Naive thymus-derived CD4-positive, alpha-beta T cell (primary cell): Measurements from ENCODE around the gene MLLT10. TPM values are rescaled to one million over a fixed set of nuclear protein-coding genes. Genes with fewer than 3 reads are reported as not detected.

Experiments
- ATAC-seq: fragments of 150-1000 bp; cut with Tn5 transposase; 2 replicates; pipeline ENCODE4 v1.10.0; 2021; ENCODE audit warnings: mild to moderate bottlenecking, moderate library complexity
- CTCF ChIA-PET: fragments of 350-600 bp; sonication (Branson Sonifier 250); formaldehyde crosslinking; loops from one replicate; lab custom pipeline; 2021; ENCODE audit warnings: antibody characterized with exemption; lab: Charles Lee
- POLR2A ChIA-PET: fragments of 350-600 bp; sonication (Branson Sonifier 250); formaldehyde crosslinking; loops from one replicate; lab custom pipeline; 2021; ENCODE audit warnings: antibody characterized with exemption, inconsistent platforms; lab: Charles Lee
- DNase-seq, 9 donors: peaks; one replicate each; pipeline versions ENCODE4 v3.0.0 to v3.0.0-alpha.2; 2020 to 2022; ENCODE audit warnings: mixed read lengths in 1 of 9
- H3K27ac ChIP-seq: one replicate; pipeline ENCODE4 v1.7.0; 2013; ENCODE audit warnings: mild to moderate bottlenecking, low read depth, low read length, moderate library complexity
- H3K27me3 ChIP-seq, 2 donors: one replicate each; pipeline ENCODE4 v1.7.0; 2013; ENCODE audit warnings: low read length in 2 of 2, mild to moderate bottlenecking in 2 of 2, moderate library complexity in 2 of 2; ENCODE audit not compliant: control insufficient read depth in 2 of 2, insufficient read depth in 2 of 2
- H3K36me3 ChIP-seq, 3 experiments: 1 replicate in 2 of 3; 2 replicates in 1 of 3; pipeline ENCODE4 v1.7.0; 2013; ENCODE audit warnings: low read length in 3 of 3, mild to moderate bottlenecking in 3 of 3, moderate library complexity in 1 of 3; ENCODE audit not compliant: insufficient read depth in 3 of 3, control insufficient read depth in 2 of 3
- H3K4me1 ChIP-seq, 2 donors: one replicate each; pipeline ENCODE4 v1.7.0; 2013; ENCODE audit warnings: low read length in 2 of 2, mild to moderate bottlenecking in 2 of 2, moderate library complexity in 1 of 2; ENCODE audit not compliant: control insufficient read depth in 2 of 2, insufficient read depth in 2 of 2
- H3K4me3 ChIP-seq: 2 replicates; pipeline ENCODE4 v1.7.0; 2013; ENCODE audit warnings: mild to moderate bottlenecking, low read length
- H3K9me3 ChIP-seq, 3 experiments: 1 replicate in 2 of 3; 2 replicates in 1 of 3; pipeline ENCODE4 v1.7.0; 2013; ENCODE audit warnings: low read length in 3 of 3; ENCODE audit not compliant: control insufficient read depth in 2 of 3
- H3K27ac Mint-ChIP-seq, 9 donors: one replicate each; pipeline ENCODE4 v1.8.0; 2020 to 2022; ENCODE audit warnings: mixed read lengths in 9 of 9, mild to moderate bottlenecking in 8 of 9, moderate library complexity in 5 of 9, inconsistent platforms in 2 of 9
- H3K27me3 Mint-ChIP-seq, 5 donors: one replicate each; pipeline ENCODE4 v1.8.0; 2021 to 2022; ENCODE audit warnings: mixed read lengths in 5 of 5, mild to moderate bottlenecking in 1 of 5
- H3K36me3 Mint-ChIP-seq, 5 donors: one replicate each; pipeline ENCODE4 v1.8.0; 2020 to 2022; ENCODE audit warnings: mixed read lengths in 5 of 5, mild to moderate bottlenecking in 3 of 5, inconsistent platforms in 1 of 5
- H3K4me1 Mint-ChIP-seq, 7 donors: one replicate each; pipeline ENCODE4 v1.8.0; 2020 to 2022; ENCODE audit warnings: mixed read lengths in 7 of 7, mild to moderate bottlenecking in 3 of 7, inconsistent platforms in 1 of 7
- H3K4me3 Mint-ChIP-seq, 10 donors: one replicate each; pipeline ENCODE4 v1.8.0; 2020 to 2022; ENCODE audit warnings: mild to moderate bottlenecking in 10 of 10, mixed read lengths in 10 of 10, moderate library complexity in 6 of 10, inconsistent platforms in 2 of 10
- H3K9me3 Mint-ChIP-seq, 11 donors: one replicate each; pipeline ENCODE4 v1.8.0; 2020 to 2022; ENCODE audit warnings: mixed read lengths in 11 of 11, mild to moderate bottlenecking in 4 of 11, inconsistent platforms in 1 of 11, moderate library complexity in 1 of 11
- intact Hi-C, 2 donors: fragments of 100-400 bp; cut with micrococcal nuclease; formaldehyde crosslinking; loops; one replicate each; pipeline ENCODE4 v1.15.1; 2023
- polyA plus RNA-seq, 2 donors: library from polyadenylated mRNA; unstranded; fragments of 300-500 nt; fragmentation: Illumina TruSeq; gene quantifications; one replicate each; pipeline ENCODE4 v1.2.3, GENCODE V29; 2021
- total RNA-seq, 6 experiments: library from RNA in 5 of 6; stranded (reverse) in 5 of 6; gene quantifications; 1 replicate in 5 of 6; 2 replicates in 1 of 6; pipeline ENCODE4 v1.2.3 and lab custom pipeline; 2021 to 2026

MLLT10 gene
- total and polyA plus RNA-seq, 7 experiments from 2014 or later: 6.0 to 74.2 (median 61.2) TPM

DNA sequence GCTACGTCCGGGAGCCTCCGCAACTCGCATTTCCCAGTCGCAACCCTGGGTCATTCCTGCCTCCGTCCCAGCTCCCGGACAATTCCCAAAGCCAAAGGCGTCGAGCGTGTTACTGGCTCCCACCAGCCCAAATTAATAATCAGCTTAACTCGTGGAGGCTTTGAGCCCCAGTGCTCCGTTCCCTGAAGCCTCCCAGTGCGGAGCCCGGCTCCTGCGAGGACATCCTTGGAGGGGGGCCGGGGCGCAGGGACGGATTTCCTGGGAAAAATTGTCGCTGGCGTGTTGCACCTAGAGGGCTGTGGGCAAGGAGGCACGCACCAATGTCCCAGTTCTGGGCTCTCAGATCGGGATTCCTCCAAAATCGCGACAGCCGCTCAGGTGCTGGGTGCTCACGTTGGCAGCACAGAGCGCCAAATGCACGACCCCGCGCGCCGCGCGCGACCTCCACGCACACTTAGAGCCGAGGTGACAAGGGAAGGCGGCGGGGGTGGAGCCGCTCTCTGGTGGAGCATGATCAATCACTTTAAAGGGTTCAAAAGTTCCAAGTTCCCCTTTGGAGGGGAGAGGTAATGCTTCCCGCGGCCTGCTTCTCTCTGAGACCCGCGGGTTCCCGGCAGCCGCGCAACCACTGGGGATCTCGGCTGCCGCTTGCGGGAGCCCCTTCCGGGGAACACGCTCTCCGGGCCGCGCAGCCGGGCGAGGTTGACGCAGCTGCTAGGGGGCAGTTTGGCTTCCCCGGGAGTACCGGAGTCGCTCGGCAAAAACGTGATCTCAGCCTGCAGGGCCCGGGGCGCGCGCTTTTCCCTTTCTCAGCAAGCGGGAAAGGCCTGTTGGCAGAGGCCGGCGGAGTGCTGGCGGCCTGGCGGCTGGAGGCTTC lies 34.1 kb upstream of the MLLT10 start:
- peaks cover 31 to 81% (median 56%) of the 10 kb centered on the region in 5 donors for H3K27me3 Mint-ChIP-seq
- peaks cover 0 to 4% (median 0%) of the 10 kb centered on the region in 5 donors for H3K36me3 Mint-ChIP-seq
- H3K9me3 Mint-ChIP-seq: peaks cover 0 to 5% (median 0%) of the 10 kb centered on the region in 11 donors
- intact Hi-C loops: loop anchor here (5.0 to 10.0 kb wide), 9 partner anchors 95 to 1487 kb away; partner anchors contain the start of gene DNAJC1 (in 1 of the 2)
- ChIA-PET CTCF (no interaction called here), POLR2A (no interaction called here)
- ATAC-seq (no peak), DNase-seq (peak in 3 of 9 donors; percentile 4 to 26 (median 17))
- H3K4me1 ChIP-seq: peaks cover 12 to 14% of the 10 kb centered on the region in 2 donors
- H3K27ac Mint-ChIP-seq: no peak overlapping the region
- no peaks in the 10 kb centered on the region for H3K36me3 ChIP-seq
- peaks cover 14 to 32% (median 19%) of the 10 kb centered on the region in 7 donors for H3K4me1 Mint-ChIP-seq
- no peak overlapping the region for H3K27ac ChIP-seq
- no peak overlapping the region for H3K4me3 ChIP-seq
- H3K4me3 Mint-ChIP-seq: peak overlapping the region in 6 of 10 donors; percentile 18 to 56 (median 36)
- no peaks in the 10 kb centered on the region for H3K9me3 ChIP-seq
- peaks cover 0 to 26% of the 10 kb centered on the region in 2 donors for H3K27me3 ChIP-seq

GRCh38 chr10:21500578-21500910 lies 33.5 kb upstream of the MLLT10 start:
- Histone ChIP-seq H3K9me3 (no peaks in the 10 kb centered on the region), H3K36me3 (no peaks in the 10 kb centered on the region), H3K4me1 (peaks cover 6 to 14% of the 10 kb centered on the region in 2 donors), H3K27ac (no peak overlapping the region), H3K4me3 (no peak overlapping the region), H3K27me3 (peaks cover 0 to 23% of the 10 kb centered on the region in 2 donors)
- POLR2A ChIA-PET: no interaction called here
- ATAC-seq: no peak
- Mint-ChIP-seq H3K36me3 (peaks cover 0 to 4% (median 0%) of the 10 kb centered on the region in 5 donors), H3K27me3 (peaks cover 28 to 77% (median 55%) of the 10 kb centered on the region in 5 donors), H3K27ac (no peak overlapping the region), H3K4me1 (peaks cover 9 to 26% (median 13%) of the 10 kb centered on the region in 7 donors), H3K9me3 (peaks cover 0 to 5% (median 0%) of the 10 kb centered on the region in 11 donors), H3K4me3 (peak overlapping the region in 3 of 10 donors; percentile 34 to 49 (median 35))
- DNase-seq: no peak
- intact Hi-C loops: no loop called here
- CTCF ChIA-PET: no interaction called here

DNA sequence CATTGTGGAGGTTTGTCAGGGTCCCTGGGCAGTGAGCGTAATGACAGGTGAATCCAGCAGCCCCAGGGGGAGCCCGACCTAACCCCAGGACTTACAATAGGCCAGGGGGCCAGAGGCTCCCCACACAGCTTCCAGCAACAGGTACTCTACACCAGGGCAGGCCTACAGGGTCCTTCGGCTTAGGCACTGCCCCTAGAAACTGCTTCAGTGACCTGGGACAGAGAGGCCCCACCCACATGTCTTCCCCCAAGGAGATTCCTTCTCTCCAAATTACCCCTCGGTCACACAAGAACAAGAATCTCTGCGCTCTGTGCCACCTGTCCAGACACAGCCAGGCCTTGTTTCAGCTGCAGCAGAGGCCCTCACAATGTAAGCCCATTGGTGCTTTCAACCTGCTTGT lies 32.9 kb upstream of the MLLT10 start:
- H3K27ac Mint-ChIP-seq: no peak overlapping the region
- H3K27me3 Mint-ChIP-seq: peaks cover 28 to 81% (median 55%) of the 10 kb centered on the region in 5 donors
- peaks cover 9 to 25% (median 13%) of the 10 kb centered on the region in 7 donors for H3K4me1 Mint-ChIP-seq
- Histone ChIP-seq H3K4me3 (no peak overlapping the region), H3K36me3 (no peaks in the 10 kb centered on the region), H3K27ac (no peak overlapping the region), H3K9me3 (no peaks in the 10 kb centered on the region), H3K27me3 (peaks cover 0 to 23% of the 10 kb centered on the region in 2 donors), H3K4me1 (peaks cover 6 to 14% of the 10 kb centered on the region in 2 donors)
- CTCF ChIA-PET: no interaction called here
- H3K4me3 Mint-ChIP-seq: peak overlapping the region in 2 of 10 donors; percentile 34 to 35
- ATAC-seq (no peak), DNase-seq (no peak)
- POLR2A ChIA-PET: no interaction called here
- peaks cover 0 to 4% (median 0%) of the 10 kb centered on the region in 5 donors for H3K36me3 Mint-ChIP-seq
- intact Hi-C loops: no loop called here
- H3K9me3 Mint-ChIP-seq: peaks cover 0 to 5% (median 0%) of the 10 kb centered on the region in 11 donors

DNA sequence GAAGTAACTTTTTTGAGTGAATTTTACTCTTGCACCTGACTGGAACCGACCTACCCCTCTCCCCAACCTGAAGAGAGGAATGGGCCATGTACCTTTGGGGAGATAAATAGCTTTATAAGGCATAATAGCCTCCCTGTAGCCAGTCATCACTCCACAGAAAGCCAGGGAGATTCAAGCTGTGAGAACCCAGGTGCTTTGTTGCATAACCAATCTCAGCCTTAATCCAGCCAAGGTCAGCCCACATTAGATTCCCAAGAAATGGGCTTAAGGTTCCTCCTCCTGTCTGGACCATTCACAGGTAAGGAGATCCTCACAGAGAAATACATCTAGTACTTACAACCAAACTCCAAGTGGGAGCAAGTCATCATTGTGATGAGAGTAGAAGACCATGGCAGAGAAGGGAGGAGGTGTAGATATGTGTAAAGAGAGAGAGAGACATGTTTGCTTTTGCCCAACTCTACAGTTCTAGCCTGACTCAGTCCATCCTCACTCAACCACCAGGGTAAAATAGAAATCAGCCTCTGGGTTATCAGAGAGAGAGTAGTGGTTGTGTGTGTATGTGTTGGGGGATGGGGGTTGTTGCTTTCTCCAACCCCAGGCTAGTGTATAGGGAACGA lies 32.2 kb upstream of the MLLT10 start:
- H3K4me1 Mint-ChIP-seq: peaks cover 7 to 21% (median 13%) of the 10 kb centered on the region in 7 donors
- H3K27me3 Mint-ChIP-seq: peaks cover 33 to 87% (median 61%) of the 10 kb centered on the region in 5 donors
- no peak overlapping the region for H3K27ac Mint-ChIP-seq
- intact Hi-C loops: no loop called here
- H3K4me3 Mint-ChIP-seq: no peak overlapping the region
- no peaks in the 10 kb centered on the region for H3K36me3 ChIP-seq
- no peak overlapping the region for H3K4me3 ChIP-seq
- ATAC-seq: no peak
- H3K4me1 ChIP-seq: peaks cover 6 to 12% of the 10 kb centered on the region in 2 donors
- H3K36me3 Mint-ChIP-seq: peaks cover 0 to 4% (median 0%) of the 10 kb centered on the region in 5 donors
- no peak overlapping the region for H3K27ac ChIP-seq
- CTCF ChIA-PET: no interaction called here
- DNase-seq: no peak
- POLR2A ChIA-PET: no interaction called here
- peaks cover 0 to 23% of the 10 kb centered on the region in 2 donors for H3K27me3 ChIP-seq
- H3K9me3 Mint-ChIP-seq: peaks cover 0 to 5% (median 0%) of the 10 kb centered on the region in 11 donors
- H3K9me3 ChIP-seq: no peaks in the 10 kb centered on the region

GRCh38 chr10:21502348-21502740 lies 31.7 kb upstream of the MLLT10 start:
- peaks cover 0 to 19% of the 10 kb centered on the region in 2 donors for H3K27me3 ChIP-seq
- Mint-ChIP-seq H3K4me1 (peaks cover 6 to 19% (median 13%) of the 10 kb centered on the region in 7 donors), H3K36me3 (peaks cover 0 to 4% (median 0%) of the 10 kb centered on the region in 5 donors), H3K27ac (no peak overlapping the region), H3K9me3 (peaks cover 0 to 5% (median 0%) of the 10 kb centered on the region in 11 donors), H3K27me3 (peaks cover 36 to 90% (median 63%) of the 10 kb centered on the region in 5 donors), H3K4me3 (no peak overlapping the region)
- DNase-seq: no peak
- H3K9me3 ChIP-seq: no peaks in the 10 kb centered on the region
- ChIA-PET POLR2A (no interaction called here), CTCF (no interaction called here)
- ATAC-seq: no peak
- H3K4me1 ChIP-seq: peaks cover 1 to 7% of the 10 kb centered on the region in 2 donors
- no peak overlapping the region for H3K4me3 ChIP-seq
- no peak overlapping the region for H3K27ac ChIP-seq
- intact Hi-C loops: no loop called here
- no peaks in the 10 kb centered on the region for H3K36me3 ChIP-seq

- Histone ChIP-seq H3K27ac (no peak overlapping the region), H3K36me3 (no peaks in the 10 kb centered on the region), H3K4me1 (peaks cover 0 to 5% of the 10 kb centered on the region in 2 donors), H3K4me3 (no peak overlapping the region), H3K27me3 (peaks cover 0 to 8% of the 10 kb centered on the region in 2 donors), H3K9me3 (no peaks in the 10 kb centered on the region)
- Mint-ChIP-seq H3K27me3 (peaks cover 27 to 90% (median 57%) of the 10 kb centered on the region in 5 donors), H3K9me3 (peaks cover 0 to 3% (median 0%) of the 10 kb centered on the region in 11 donors), H3K4me1 (peaks cover 0 to 10% (median 5%) of the 10 kb centered on the region in 7 donors), H3K27ac (no peak overlapping the region), H3K4me3 (no peak overlapping the region), H3K36me3 (peaks cover 0 to 4% (median 0%) of the 10 kb centered on the region in 5 donors)
- intact Hi-C loops: no loop called here
- POLR2A ChIA-PET: no interaction called here
- CTCF ChIA-PET: no interaction called here
- ATAC-seq (no peak), DNase-seq (no peak)
Observed at GRCh38 chr10:21503542-21503941, 30.5 kb upstream of the MLLT10 start.
